ENCODE measurements around the gene WDR73. TPM values are rescaled to one million over a fixed set of nuclear protein-coding genes. Genes with fewer than 3 reads are reported as not detected.
"Not testable (repeated sequence)": the region's sequence is repeated elsewhere in the genome, so short reads cannot be mapped to it uniquely, and the experiment has no call there.

The WDR73 gene
- total and polyA plus RNA-seq, 4 experiments from 2014 or later = 13.3 to 42.5 (median 28.9) TPM

GRCh38 chr15:84648539-84648938 lies 5.5 kb downstream of the WDR73 start:
- Histone ChIP-seq H3K4me3 (ENCODE audit: low read length in 2 of 2) (no peak overlapping the region), H3K9me3 (ENCODE audit: control insufficient read depth in 1 of 2, low read length in 2 of 2) (no peaks in the 10 kb centered on the region), H3K4me1 (ENCODE audit: insufficient read depth, low read length) (peaks cover 21% of the 10 kb centered on the region), H3K27me3 (ENCODE audit: insufficient read depth, low read length) (no peaks in the 10 kb centered on the region), H3K36me3 (ENCODE audit: insufficient read depth, low read length) (peaks cover 58% of the 10 kb centered on the region), H3K27ac (ENCODE audit: low read depth, low read length) (no peak overlapping the region)
- H3K4me1 Mint-ChIP-seq = peaks cover 14 to 34% (median 20%) of the 10 kb centered on the region in 4 donors
- no peak overlapping the region for H3K4me3 Mint-ChIP-seq
- intact Hi-C loops (cut with micrococcal nuclease) = no loop called here
- H3K36me3 Mint-ChIP-seq = peaks cover 46 to 60% of the 10 kb centered on the region in 2 donors
- no peaks in the 10 kb centered on the region for H3K9me3 Mint-ChIP-seq
- no peak for DNase-seq
- CTCF ChIA-PET (ENCODE audit: partially characterized antibody) = interaction anchor here (1.1 to 1.5 kb wide), 2 partner anchors 14 to 78 kb away, joined by 3 to 4 read pairs; no protein-coding TSS in a partner anchor
- POLR2A ChIA-PET (ENCODE audit: partially characterized antibody) = interaction anchor here (1.3 to 2.1 kb wide), 4 partner anchors 14 to 99 kb away, joined by 3 to 11 read pairs (median 6); no protein-coding TSS in a partner anchor
- no peaks in the 10 kb centered on the region for H3K27me3 Mint-ChIP-seq
- H3K27ac Mint-ChIP-seq = peak overlapping the region in 6 of 7 donors; percentile 4 to 91 (median 36)

DNA sequence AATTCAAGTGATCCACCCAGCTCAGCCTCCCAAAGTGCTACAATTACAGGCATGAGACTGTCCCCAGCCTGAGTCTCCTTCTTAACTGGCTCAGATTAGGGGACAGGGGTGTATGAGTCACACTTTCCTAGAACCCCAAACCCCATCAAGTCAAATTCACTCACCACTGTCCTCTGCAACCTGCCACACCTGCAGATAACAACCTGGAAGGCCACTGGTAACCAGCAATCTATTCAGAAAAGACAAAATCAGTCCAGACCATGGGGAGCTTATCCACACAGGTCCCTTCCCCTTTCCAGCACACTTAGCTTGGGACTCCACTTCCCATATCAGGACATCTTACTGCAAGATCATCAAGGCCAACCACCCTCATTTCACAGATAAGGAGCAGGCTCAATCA lies 6.4 kb downstream of the WDR73 start:
- Mint-ChIP-seq H3K4me1 (peaks cover 9 to 26% (median 17%) of the 10 kb centered on the region in 4 donors), H3K27ac (peak overlapping the region in 6 of 7 donors; percentile 25 to 91 (median 62)), H3K9me3 (no peaks in the 10 kb centered on the region), H3K36me3 (peaks cover 53 to 67% of the 10 kb centered on the region in 2 donors), H3K4me3 (no peak overlapping the region), H3K27me3 (no peaks in the 10 kb centered on the region)
- Histone ChIP-seq H3K27ac (ENCODE audit: low read depth, low read length) (no peak overlapping the region), H3K27me3 (ENCODE audit: insufficient read depth, low read length) (no peaks in the 10 kb centered on the region), H3K36me3 (ENCODE audit: insufficient read depth, low read length) (peaks cover 66% of the 10 kb centered on the region), H3K4me3 (ENCODE audit: low read length in 2 of 2) (no peak overlapping the region), H3K4me1 (ENCODE audit: insufficient read depth, low read length) (peaks cover 13% of the 10 kb centered on the region), H3K9me3 (ENCODE audit: control insufficient read depth in 1 of 2, low read length in 2 of 2) (no peaks in the 10 kb centered on the region)
- DNase-seq = no peak
- CTCF ChIA-PET (ENCODE audit: partially characterized antibody) = interaction anchor here (1.5 kb wide), 1 partner anchor 13 kb away, joined by 4 read pairs; no protein-coding TSS in a partner anchor
- POLR2A ChIA-PET (ENCODE audit: partially characterized antibody) = interaction anchor here (1.6 to 2.5 kb wide), 4 partner anchors 13 to 100 kb away, joined by 3 to 11 read pairs (median 6); no protein-coding TSS in a partner anchor
- intact Hi-C loops (cut with micrococcal nuclease) = no loop called here

DNA sequence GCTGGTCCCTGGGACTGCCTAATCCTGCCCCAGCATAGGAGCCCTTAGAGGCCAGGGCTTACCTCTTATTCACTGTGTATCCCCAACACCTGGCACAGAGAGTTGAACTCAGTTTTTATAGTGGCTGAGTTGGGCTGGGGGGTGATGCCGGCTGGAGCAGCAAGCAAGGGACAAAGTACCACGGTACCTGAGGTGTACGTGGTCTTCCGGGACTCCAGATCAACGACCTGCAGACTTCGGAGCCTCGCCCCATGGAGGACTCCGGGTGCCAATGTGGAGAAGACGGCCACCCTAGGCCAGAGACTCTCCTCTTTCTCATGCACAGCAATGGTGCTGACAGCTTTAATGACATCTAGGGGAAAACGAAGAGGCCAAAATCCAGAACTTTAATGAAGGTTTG lies 8.1 kb downstream of the WDR73 start:
- intact Hi-C loops (cut with micrococcal nuclease) = no loop called here
- H3K27me3 Mint-ChIP-seq = no peaks in the 10 kb centered on the region
- no peaks in the 10 kb centered on the region for H3K9me3 ChIP-seq (ENCODE audit: control insufficient read depth in 1 of 2, low read length in 2 of 2)
- H3K36me3 Mint-ChIP-seq = peaks cover 42 to 69% of the 10 kb centered on the region in 2 donors
- peaks cover 72% of the 10 kb centered on the region for H3K36me3 ChIP-seq (ENCODE audit: insufficient read depth, low read length)
- H3K27ac ChIP-seq (ENCODE audit: low read depth, low read length) = no peak overlapping the region
- H3K27me3 ChIP-seq (ENCODE audit: insufficient read depth, low read length) = no peaks in the 10 kb centered on the region
- POLR2A ChIA-PET (ENCODE audit: partially characterized antibody) = interaction anchor here (2.5 kb wide), 1 partner anchor 12 kb away, joined by 6 read pairs; no protein-coding TSS in a partner anchor
- peaks cover 2 to 13% (median 7%) of the 10 kb centered on the region in 4 donors for H3K4me1 Mint-ChIP-seq
- peak overlapping the region in 2 of 7 donors; percentile 8 to 42 for H3K27ac Mint-ChIP-seq
- peaks cover under 1% of the 10 kb centered on the region for H3K4me1 ChIP-seq (ENCODE audit: insufficient read depth, low read length)
- H3K4me3 ChIP-seq (ENCODE audit: low read length in 2 of 2) = no peak overlapping the region
- no peak overlapping the region for H3K4me3 Mint-ChIP-seq
- no peaks in the 10 kb centered on the region for H3K9me3 Mint-ChIP-seq
- CTCF ChIA-PET (ENCODE audit: partially characterized antibody) = interaction anchor here (1.0 to 1.1 kb wide), 2 partner anchors 11 to 58 kb away, joined by 3 to 4 read pairs; no protein-coding TSS in a partner anchor
- no peak for DNase-seq

DNA sequence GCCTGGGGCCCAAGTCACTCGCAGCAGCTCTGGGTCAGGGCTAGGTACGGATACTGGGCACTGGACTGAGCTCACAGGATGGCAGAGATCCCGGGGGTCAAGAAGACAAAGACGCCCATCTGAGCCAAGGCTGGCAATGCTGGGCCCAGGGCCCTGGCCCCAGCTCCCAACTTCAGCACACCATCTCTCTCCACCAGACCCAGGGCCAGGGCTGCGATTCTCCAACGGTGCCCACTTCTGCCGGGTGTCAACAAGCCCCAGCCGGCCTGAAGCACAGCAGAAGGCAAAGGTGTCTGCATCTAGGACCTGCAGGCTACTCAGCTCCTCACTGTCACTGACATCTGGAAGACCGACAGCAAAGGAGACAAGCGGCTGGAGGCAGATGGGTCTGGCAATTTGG lies 8.6 kb downstream of the WDR73 start:
- peaks cover 76% of the 10 kb centered on the region for H3K36me3 ChIP-seq (ENCODE audit: insufficient read depth, low read length)
- Mint-ChIP-seq H3K27me3 (no peaks in the 10 kb centered on the region), H3K4me3 (no peak overlapping the region), H3K9me3 (no peaks in the 10 kb centered on the region), H3K27ac (peak overlapping the region in 1 of 7 donors; percentile 31), H3K4me1 (peaks cover 2 to 13% (median 8%) of the 10 kb centered on the region in 4 donors), H3K36me3 (peaks cover 42 to 73% of the 10 kb centered on the region in 2 donors)
- POLR2A ChIA-PET (ENCODE audit: partially characterized antibody) = interaction anchor here (2.5 kb wide), 1 partner anchor 11 kb away, joined by 6 read pairs; no protein-coding TSS in a partner anchor
- intact Hi-C loops (cut with micrococcal nuclease) = no loop called here
- no peaks in the 10 kb centered on the region for H3K4me1 ChIP-seq (ENCODE audit: insufficient read depth, low read length)
- H3K9me3 ChIP-seq (ENCODE audit: control insufficient read depth in 1 of 2, low read length in 2 of 2) = no peaks in the 10 kb centered on the region
- H3K4me3 ChIP-seq (ENCODE audit: low read length in 2 of 2) = no peak overlapping the region
- no peaks in the 10 kb centered on the region for H3K27me3 ChIP-seq (ENCODE audit: insufficient read depth, low read length)
- DNase-seq = no peak
- CTCF ChIA-PET (ENCODE audit: partially characterized antibody) = interaction anchor here (0.5 kb wide), 1 partner anchor 9 kb away, joined by 3 read pairs; no protein-coding TSS in a partner anchor
- no peak overlapping the region for H3K27ac ChIP-seq (ENCODE audit: low read depth, low read length)

DNA sequence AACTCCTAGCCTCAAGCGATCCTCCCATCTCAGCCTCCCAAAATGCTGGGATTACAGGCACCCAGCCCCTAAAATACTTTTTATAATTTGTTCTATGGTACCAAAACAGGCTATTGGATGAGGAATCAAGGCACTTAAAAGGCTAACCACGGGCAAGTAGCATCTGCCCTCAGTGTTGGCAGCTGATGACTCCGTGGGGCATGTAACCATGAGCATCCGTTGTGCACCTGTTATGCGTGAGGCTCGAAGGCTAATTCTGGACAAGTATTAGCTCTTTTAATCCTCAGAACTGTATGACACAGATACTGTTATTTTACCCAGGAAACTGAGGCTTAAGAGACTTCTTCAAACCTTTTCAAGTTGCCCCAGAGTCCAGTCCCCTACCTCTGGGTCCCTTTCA lies 10.2 kb downstream of the WDR73 start:
- no peak overlapping the region for H3K4me3 ChIP-seq (ENCODE audit: low read length in 2 of 2)
- ChIA-PET CTCF (ENCODE audit: partially characterized antibody) (interaction anchor here (1.1 to 1.4 kb wide), 3 partner anchors 8 to 13 kb away, joined by 4 to 5 read pairs (median 4); partner anchors contain the start of gene WDR73), POLR2A (ENCODE audit: partially characterized antibody) (interaction anchor here (1.2 to 2.3 kb wide), 3 partner anchors 10 to 44 kb away, joined by 3 to 9 read pairs (median 8); no protein-coding TSS in a partner anchor)
- peak overlapping the region in 3 of 7 donors; percentile 12 to 74 (median 52) for H3K27ac Mint-ChIP-seq
- H3K4me3 Mint-ChIP-seq = no peak overlapping the region
- H3K36me3 ChIP-seq (ENCODE audit: insufficient read depth, low read length) = peaks cover 85% of the 10 kb centered on the region
- no peaks in the 10 kb centered on the region for H3K27me3 ChIP-seq (ENCODE audit: insufficient read depth, low read length)
- H3K27ac ChIP-seq (ENCODE audit: low read depth, low read length) = no peak overlapping the region
- no peak for DNase-seq
- no peaks in the 10 kb centered on the region for H3K4me1 ChIP-seq (ENCODE audit: insufficient read depth, low read length)
- H3K27me3 Mint-ChIP-seq = no peaks in the 10 kb centered on the region
- intact Hi-C loops (cut with micrococcal nuclease) = no loop called here
- H3K4me1 Mint-ChIP-seq = peaks cover 0 to 9% (median 4%) of the 10 kb centered on the region in 4 donors
- no peaks in the 10 kb centered on the region for H3K9me3 Mint-ChIP-seq
- H3K9me3 ChIP-seq (ENCODE audit: control insufficient read depth in 1 of 2, low read length in 2 of 2) = no peaks in the 10 kb centered on the region
- peaks cover 49 to 80% of the 10 kb centered on the region in 2 donors for H3K36me3 Mint-ChIP-seq

- intact Hi-C loops (cut with micrococcal nuclease) = not testable (repeated sequence)
These were observed 11.4 kb downstream of the WDR73 start for GRCh38 chr15:84642640-84643039.

DNA sequence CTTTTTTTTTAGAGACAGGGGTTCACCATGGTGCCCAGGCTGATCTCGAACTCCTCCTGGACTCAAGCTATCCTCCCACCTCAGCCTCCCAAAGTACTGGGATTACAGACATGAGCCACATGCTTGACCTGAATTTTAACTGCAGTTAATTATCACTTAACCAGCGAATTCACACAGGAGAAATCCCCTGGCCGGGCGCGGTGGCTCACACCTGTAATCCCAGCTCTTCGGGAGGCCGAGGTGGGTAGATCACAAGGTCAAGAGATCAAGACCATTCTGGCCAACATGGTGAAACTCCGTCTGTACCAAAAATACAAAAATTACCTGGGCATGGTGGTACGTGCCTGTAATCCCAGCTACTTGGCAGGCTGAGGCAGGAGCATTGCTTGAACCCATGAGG lies 12.2 kb downstream of the WDR73 start:
- H3K27ac ChIP-seq (ENCODE audit: low read depth, low read length); H3K4me1 Mint-ChIP-seq; H3K4me3 Mint-ChIP-seq; H3K9me3 ChIP-seq (ENCODE audit: control insufficient read depth in 1 of 2, low read length in 2 of 2); H3K4me1 ChIP-seq (ENCODE audit: insufficient read depth, low read length); H3K27me3 ChIP-seq (ENCODE audit: insufficient read depth, low read length); H3K4me3 ChIP-seq (ENCODE audit: low read length in 2 of 2); DNase-seq; intact Hi-C loops (cut with micrococcal nuclease); H3K9me3 Mint-ChIP-seq; H3K27me3 Mint-ChIP-seq: not testable (repeated sequence)
- Mint-ChIP-seq H3K36me3 (peaks cover 45 to 73% of the 10 kb centered on the region in 2 donors), H3K27ac (peak overlapping the region in 1 of 7 donors; percentile 55)
- POLR2A ChIA-PET (ENCODE audit: partially characterized antibody) = interaction anchor here (0.8 to 1.0 kb wide), 2 partner anchors 10 to 12 kb away, joined by 3 to 4 read pairs; partner anchors contain the start of gene WDR73
- CTCF ChIA-PET (ENCODE audit: partially characterized antibody) = interaction anchor here (1.0 kb wide), 1 partner anchor 43 kb away, joined by 3 read pairs; no protein-coding TSS in a partner anchor
- H3K36me3 ChIP-seq (ENCODE audit: insufficient read depth, low read length) = peaks cover 75% of the 10 kb centered on the region

More at GRCh38 chr15:84642640-84643039, 11.4 kb downstream of the WDR73 start:
- ChIA-PET CTCF (ENCODE audit: partially characterized antibody) (interaction anchor here (0.8 to 1.4 kb wide), 2 partner anchors 12 to 71 kb away, joined by 3 to 4 read pairs; no protein-coding TSS in a partner anchor), POLR2A (ENCODE audit: partially characterized antibody) (interaction anchor here (0.8 to 2.3 kb wide), 5 partner anchors 8 to 42 kb away, joined by 3 to 9 read pairs (median 4); partner anchors contain the start of gene WDR73)
- not testable (repeated sequence) for H3K4me1 ChIP-seq (ENCODE audit: insufficient read depth, low read length); H3K27ac Mint-ChIP-seq; H3K4me3 Mint-ChIP-seq; DNase-seq; H3K27me3 Mint-ChIP-seq; H3K27me3 ChIP-seq (ENCODE audit: insufficient read depth, low read length); H3K9me3 ChIP-seq (ENCODE audit: control insufficient read depth in 1 of 2, low read length in 2 of 2); H3K9me3 Mint-ChIP-seq; H3K4me3 ChIP-seq (ENCODE audit: low read length in 2 of 2); H3K27ac ChIP-seq (ENCODE audit: low read depth, low read length); H3K4me1 Mint-ChIP-seq
- H3K36me3 Mint-ChIP-seq = peaks cover 45 to 77% of the 10 kb centered on the region in 2 donors
- peaks cover 82% of the 10 kb centered on the region for H3K36me3 ChIP-seq (ENCODE audit: insufficient read depth, low read length)
